Measurements from ENCODE around the gene GOT2. TPM values are rescaled to one million over a fixed set of nuclear protein-coding genes. Genes with fewer than 3 reads are reported as not detected.
"Not testable (repeated sequence)": the region's sequence is repeated elsewhere in the genome, so short reads cannot be mapped to it uniquely, and the experiment has no call there.

The GOT2 gene
- total RNA-seq: 100 to 1,000 TPM; 120 to 131 TPM

- TF ChIP-seq, protein P1, sequence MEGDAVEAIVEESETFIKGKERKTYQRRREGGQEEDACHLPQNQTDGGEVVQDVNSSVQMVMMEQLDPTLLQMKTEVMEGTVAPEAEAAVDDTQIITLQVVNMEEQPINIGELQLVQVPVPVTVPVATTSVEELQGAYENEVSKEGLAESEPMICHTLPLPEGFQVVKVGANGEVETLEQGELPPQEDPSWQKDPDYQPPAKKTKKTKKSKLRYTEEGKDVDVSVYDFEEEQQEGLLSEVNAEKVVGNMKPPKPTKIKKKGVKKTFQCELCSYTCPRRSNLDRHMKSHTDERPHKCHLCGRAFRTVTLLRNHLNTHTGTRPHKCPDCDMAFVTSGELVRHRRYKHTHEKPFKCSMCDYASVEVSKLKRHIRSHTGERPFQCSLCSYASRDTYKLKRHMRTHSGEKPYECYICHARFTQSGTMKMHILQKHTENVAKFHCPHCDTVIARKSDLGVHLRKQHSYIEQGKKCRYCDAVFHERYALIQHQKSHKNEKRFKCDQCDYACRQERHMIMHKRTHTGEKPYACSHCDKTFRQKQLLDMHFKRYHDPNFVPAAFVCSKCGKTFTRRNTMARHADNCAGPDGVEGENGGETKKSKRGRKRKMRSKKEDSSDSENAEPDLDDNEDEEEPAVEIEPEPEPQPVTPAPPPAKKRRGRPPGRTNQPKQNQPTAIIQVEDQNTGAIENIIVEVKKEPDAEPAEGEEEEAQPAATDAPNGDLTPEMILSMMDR (IDR thresholded peaks at IDR 0.05): peak; percentile 64 to 87 (median 84)
- peak; percentile 77 for TF ChIP-seq POLR2AphosphoS5 (IDR thresholded peaks at IDR 0.05)
- peak; percentile 27 for TF ChIP-seq POLR2A (IDR thresholded peaks at IDR 0.05)
- intact Hi-C loops (cut with DNase I): no loop called here
- Histone ChIP-seq H3K4me1 (replicated peaks) (no peaks in the 10 kb centered on the region), H3K9me3 (no peaks in the 10 kb centered on the region), H3K27ac (peak within 1 kb of the TSS; percentile 78 to 84), H3K36me3 (no peaks in the 10 kb centered on the region), H3K4me3 (peak within 1 kb of the TSS; percentile 60 to 78), H3K27me3 (replicated peaks; ENCODE audit: insufficient read depth) (no peaks in the 10 kb centered on the region)
- DNase-seq (ENCODE audit: low spot score): peak; percentile 74
- under 1% methylated on average over 65 of the region's 68 CpGs for WGBS
Measured at GRCh38 chr16:58733671-58734458, at the start of gene GOT2. GOT2 (minus strand) TSS chr16:58734316; CDS start chr16:58734228, 88 bp downstream.

- H3K27me3 ChIP-seq (replicated peaks; ENCODE audit: insufficient read depth); intact Hi-C loops (cut with DNase I); H3K9me3 ChIP-seq; H3K27ac ChIP-seq; H3K4me3 ChIP-seq; DNase-seq (ENCODE audit: low spot score); H3K4me1 ChIP-seq (replicated peaks); H3K36me3 ChIP-seq: not testable (repeated sequence)
- 100% methylated on average over 1 of the region's 1 CpG for WGBS
Measured at GRCh38 chr16:58779291-58779690, 45.2 kb upstream of the GOT2 start.

DNA sequence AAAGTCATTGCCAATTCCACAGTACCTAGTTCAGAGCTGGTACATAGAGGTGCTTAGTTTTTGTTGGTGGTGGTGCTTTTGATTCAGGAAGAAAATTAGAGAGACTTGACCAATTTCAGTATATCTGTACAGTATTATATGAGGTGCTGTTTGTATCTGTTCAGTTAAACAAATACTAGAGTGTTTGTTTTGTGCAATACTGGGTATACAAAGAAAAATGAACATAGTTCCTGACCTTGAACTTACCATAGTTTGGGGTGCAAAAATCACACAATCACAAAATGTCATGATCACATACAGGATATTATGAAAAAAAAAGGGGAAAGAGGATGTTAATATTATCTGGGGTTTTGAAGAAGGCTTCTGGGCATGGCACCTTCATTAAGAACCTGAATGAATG is 39.8 kb upstream of the GOT2 start:
- Histone ChIP-seq H3K4me1 (replicated peaks) (no peaks in the 10 kb centered on the region), H3K27me3 (replicated peaks; ENCODE audit: insufficient read depth) (no peaks in the 10 kb centered on the region), H3K9me3 (no peaks in the 10 kb centered on the region), H3K36me3 (no peaks in the 10 kb centered on the region), H3K27ac (no peak overlapping the region), H3K4me3 (no peak overlapping the region)
- no peak for TF ChIP-seq POLR2A (IDR thresholded peaks at IDR 0.05)
- TF ChIP-seq, protein P1 (IDR thresholded peaks at IDR 0.05): no peak
- no peak for TF ChIP-seq POLR2AphosphoS5 (IDR thresholded peaks at IDR 0.05)
- intact Hi-C loops (cut with DNase I): no loop called here
- no peak for DNase-seq (ENCODE audit: low spot score)

- H3K27ac ChIP-seq: no peak overlapping the region
- no peaks in the 10 kb centered on the region for H3K36me3 ChIP-seq
- WGBS: 98% methylated on average over 2 of the region's 2 CpGs
- H3K4me3 ChIP-seq: no peak overlapping the region
- DNase-seq (ENCODE audit: low spot score): no peak
- TF ChIP-seq POLR2AphosphoS5 (IDR thresholded peaks at IDR 0.05) (no peak), POLR2A (IDR thresholded peaks at IDR 0.05) (no peak)
- TF ChIP-seq, protein P1 (IDR thresholded peaks at IDR 0.05): no peak
- no peaks in the 10 kb centered on the region for H3K4me1 ChIP-seq (replicated peaks)
- no peaks in the 10 kb centered on the region for H3K9me3 ChIP-seq
- no peaks in the 10 kb centered on the region for H3K27me3 ChIP-seq (replicated peaks; ENCODE audit: insufficient read depth)
- intact Hi-C loops (cut with DNase I): no loop called here
Measured at GRCh38 chr16:58768145-58768544, 34.0 kb upstream of the GOT2 start.

- no peak for DNase-seq (ENCODE audit: low spot score)
- intact Hi-C loops (cut with DNase I): no loop called here
- Histone ChIP-seq H3K36me3 (no peaks in the 10 kb centered on the region), H3K9me3 (no peaks in the 10 kb centered on the region), H3K27me3 (replicated peaks; ENCODE audit: insufficient read depth) (no peaks in the 10 kb centered on the region), H3K4me3 (no peak overlapping the region), H3K4me1 (replicated peaks) (no peaks in the 10 kb centered on the region), H3K27ac (no peak overlapping the region)
- TF ChIP-seq POLR2A (IDR thresholded peaks at IDR 0.05): no peak
- TF ChIP-seq, protein P1 (IDR thresholded peaks at IDR 0.05): no peak
- no peak for TF ChIP-seq POLR2AphosphoS5 (IDR thresholded peaks at IDR 0.05)
- 85% methylated on average over 2 of the region's 2 CpGs for whole genome bisulfite sequencing
Measured at GRCh38 chr16:58767581-58767980, 33.5 kb upstream of the GOT2 start.

Measured in prostate gland (tissue), 2 donors.